GM23338 (cell line): ENCODE results near the gene ZNF555.

Experiments
- CTCF ChIP-seq, 2 experiments: fragments of 200-600 bp in 1 of 2; sonication (generic) in 1 of 2; conservative IDR thresholded peaks; 2 replicates each; pipeline versions ENCODE4 v1.5.1 to v1.6.1; 2016 to 2017; ENCODE audit warnings: antibody characterized with exemption in 2 of 2, low read depth in 2 of 2, mild to moderate bottlenecking in 2 of 2, moderate library complexity in 1 of 2
- REST ChIP-seq: IDR thresholded peaks from one replicate; pipeline ENCODE4 v1.6.1; 2018; ENCODE audit warnings: antibody characterized with exemption; ENCODE audit not compliant: unreplicated experiment

GRCh38 chr19:2791876-2792275, 49.4 kb upstream of the ZNF555 start:
- TF ChIP-seq CTCF (conservative IDR thresholded peaks at IDR 0.05; ENCODE audit: low read depth in 2 of 2) (no peak), REST (no peak)
